Hindlimb muscle (tissue), 1 donor: ENCODE data around the gene STAP1. TPM values are rescaled to one million over a fixed set of nuclear protein-coding genes. Genes with fewer than 3 reads are reported as not detected.
A peak's percentile ranks its signal among the peaks of the same experiment; 100 is the strongest.

Experiments
- DNase-seq: peaks from one replicate; pipeline ENCODE4 v3.0.0-alpha.2; 2013
- polyA plus RNA-seq: library from polyadenylated mRNA; unstranded; fragments of 120-200 nt; gene quantifications from one replicate; pipeline ENCODE4 v1.2.1, GENCODE V29; 2013; ENCODE audit not compliant: insufficient read length

STAP1 gene
- polyA plus RNA-seq, 1 donor: 0.22 TPM

- DNase-seq: no peak
Observed at GRCh38 chr4:67556436-67556835, 2.1 kb upstream of the STAP1 start.

- no peak for DNase-seq
Observed at GRCh38 chr4:67565284-67565683, 6.8 kb downstream of the STAP1 start.

GRCh38 chr4:67566335-67566734 lies 7.8 kb downstream of the STAP1 start:
- no peak for DNase-seq

- no peak for DNase-seq
Observed at GRCh38 chr4:67568820-67569219, 10.3 kb downstream of the STAP1 start.

GRCh38 chr4:67570537-67570936 lies 12.0 kb downstream of the STAP1 start:
- no peak for DNase-seq

- DNase-seq: no peak
Observed at GRCh38 chr4:67571975-67572374, 13.4 kb downstream of the STAP1 start.

- no peak for DNase-seq
Observed at GRCh38 chr4:67573193-67573592, 14.7 kb downstream of the STAP1 start.

GRCh38 chr4:67575232-67576058 lies 16.9 kb downstream of the STAP1 start:
- DNase-seq: no peak

GRCh38 chr4:67576059-67576466 lies 17.5 kb downstream of the STAP1 start:
- no peak for DNase-seq

- DNase-seq: no peak
Observed at GRCh38 chr4:67576538-67576937, 18.0 kb downstream of the STAP1 start.

- no peak for DNase-seq
Observed at GRCh38 chr4:67580577-67580976, 22.1 kb downstream of the STAP1 start.

GRCh38 chr4:67581208-67581857 lies 22.8 kb downstream of the STAP1 start:
- no peak for DNase-seq

GRCh38 chr4:67581913-67582312 lies 23.4 kb downstream of the STAP1 start:
- no peak for DNase-seq

GRCh38 chr4:67584496-67584895 lies 26.0 kb downstream of the STAP1 start:
- no peak for DNase-seq

- no peak for DNase-seq
Observed at GRCh38 chr4:67587156-67587555, 28.6 kb downstream of the STAP1 start.

- DNase-seq: no peak
Observed at GRCh38 chr4:67593741-67594175, 35.2 kb downstream of the STAP1 start.

- DNase-seq: no peak
Observed at GRCh38 chr4:67603310-67604028, 44.9 kb downstream of the STAP1 start.

- no peak for DNase-seq
Observed at GRCh38 chr4:67604029-67604381, 45.5 kb downstream of the STAP1 start.

- DNase-seq: no peak
Observed at GRCh38 chr4:67604749-67605148, 46.2 kb downstream of the STAP1 start.

- DNase-seq: peak; percentile 13
Observed at GRCh38 chr4:67608027-67608426, 49.5 kb downstream of the STAP1 start.

GRCh38 chr4:67614186-67614585 lies 55.7 kb downstream of the STAP1 start:
- DNase-seq: no peak

GRCh38 chr4:67615119-67615518 lies 56.6 kb downstream of the STAP1 start:
- DNase-seq: no peak

GRCh38 chr4:67616478-67616877 lies 58.0 kb downstream of the STAP1 start:
- DNase-seq: no peak

- DNase-seq: no peak
Observed at GRCh38 chr4:67624939-67625338, 66.4 kb downstream of the STAP1 start.
